Measurements from ENCODE around the gene CER1.

The CER1 gene

DNA sequence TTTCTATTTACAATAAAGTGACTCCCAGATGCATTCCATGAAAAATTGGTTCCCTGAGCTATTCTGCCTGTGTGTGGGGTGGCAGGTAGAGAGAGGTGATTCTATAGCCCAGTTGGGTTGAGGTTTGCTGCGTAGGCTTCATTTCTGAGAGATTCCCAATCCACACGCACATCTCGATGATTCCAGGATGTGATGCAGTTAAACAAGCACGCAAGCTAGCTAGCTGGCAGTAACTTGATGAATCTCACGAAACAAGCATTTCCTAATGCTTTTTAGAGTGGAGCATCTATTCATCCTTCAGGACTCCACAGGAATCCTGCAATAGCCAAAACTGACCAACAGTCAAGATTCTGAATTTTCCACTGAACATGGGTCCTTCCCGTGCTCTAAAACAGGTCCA lies 43.8 kb upstream of the CER1 start:
- Histone ChIP-seq H3K4me2 (no peak overlapping the region), H2AFZ (ENCODE audit: low read depth) (no peak overlapping the region), H3K9ac (no peak overlapping the region), H3K36me3 (ENCODE audit: insufficient read depth) (no peaks in the 10 kb centered on the region), H3K4me1 (ENCODE audit: low read depth, poor library complexity, severe bottlenecking) (no peaks in the 10 kb centered on the region), H4K20me1 (ENCODE audit: insufficient read depth) (no peaks in the 10 kb centered on the region), H3K27ac (no peak overlapping the region), H3K4me3 (IDR thresholded peaks at IDR 0.05; ENCODE audit: insufficient read depth, low read depth, low read length) (no peak overlapping the region), H3K27me3 (ENCODE audit: insufficient read depth, low read depth) (no peaks in the 10 kb centered on the region), H3K79me2 (ENCODE audit: insufficient read depth, low read depth) (no peaks in the 10 kb centered on the region)
- TF ChIP-seq, protein P1, sequence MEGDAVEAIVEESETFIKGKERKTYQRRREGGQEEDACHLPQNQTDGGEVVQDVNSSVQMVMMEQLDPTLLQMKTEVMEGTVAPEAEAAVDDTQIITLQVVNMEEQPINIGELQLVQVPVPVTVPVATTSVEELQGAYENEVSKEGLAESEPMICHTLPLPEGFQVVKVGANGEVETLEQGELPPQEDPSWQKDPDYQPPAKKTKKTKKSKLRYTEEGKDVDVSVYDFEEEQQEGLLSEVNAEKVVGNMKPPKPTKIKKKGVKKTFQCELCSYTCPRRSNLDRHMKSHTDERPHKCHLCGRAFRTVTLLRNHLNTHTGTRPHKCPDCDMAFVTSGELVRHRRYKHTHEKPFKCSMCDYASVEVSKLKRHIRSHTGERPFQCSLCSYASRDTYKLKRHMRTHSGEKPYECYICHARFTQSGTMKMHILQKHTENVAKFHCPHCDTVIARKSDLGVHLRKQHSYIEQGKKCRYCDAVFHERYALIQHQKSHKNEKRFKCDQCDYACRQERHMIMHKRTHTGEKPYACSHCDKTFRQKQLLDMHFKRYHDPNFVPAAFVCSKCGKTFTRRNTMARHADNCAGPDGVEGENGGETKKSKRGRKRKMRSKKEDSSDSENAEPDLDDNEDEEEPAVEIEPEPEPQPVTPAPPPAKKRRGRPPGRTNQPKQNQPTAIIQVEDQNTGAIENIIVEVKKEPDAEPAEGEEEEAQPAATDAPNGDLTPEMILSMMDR (conservative IDR thresholded peaks at IDR 0.05; ENCODE audit: low read depth, low read length) = no peak

- TF ChIP-seq, protein P1 (conservative IDR thresholded peaks at IDR 0.05; ENCODE audit: low read depth, low read length) = no peak
- Histone ChIP-seq H3K9ac (no peak overlapping the region), H3K79me2 (ENCODE audit: insufficient read depth, low read depth) (no peaks in the 10 kb centered on the region), H2AFZ (ENCODE audit: low read depth) (no peak overlapping the region), H4K20me1 (ENCODE audit: insufficient read depth) (no peaks in the 10 kb centered on the region), H3K4me2 (no peak overlapping the region), H3K4me3 (IDR thresholded peaks at IDR 0.05; ENCODE audit: insufficient read depth, low read depth, low read length) (no peak overlapping the region), H3K36me3 (ENCODE audit: insufficient read depth) (no peaks in the 10 kb centered on the region), H3K27me3 (ENCODE audit: insufficient read depth, low read depth) (no peaks in the 10 kb centered on the region), H3K27ac (no peak overlapping the region), H3K4me1 (ENCODE audit: low read depth, poor library complexity, severe bottlenecking) (no peaks in the 10 kb centered on the region)
Measured at GRCh38 chr9:14761584-14761983, 39.1 kb upstream of the CER1 start.

GRCh38 chr9:14760060-14760459 lies 37.5 kb upstream of the CER1 start:
- Histone ChIP-seq H3K79me2 (ENCODE audit: insufficient read depth, low read depth) (no peaks in the 10 kb centered on the region), H3K4me3 (IDR thresholded peaks at IDR 0.05; ENCODE audit: insufficient read depth, low read depth, low read length) (no peak overlapping the region), H3K27ac (no peak overlapping the region), H3K9ac (no peak overlapping the region), H3K4me1 (ENCODE audit: low read depth, poor library complexity, severe bottlenecking) (no peaks in the 10 kb centered on the region), H3K4me2 (no peak overlapping the region), H2AFZ (ENCODE audit: low read depth) (no peak overlapping the region), H3K36me3 (ENCODE audit: insufficient read depth) (no peaks in the 10 kb centered on the region), H3K27me3 (ENCODE audit: insufficient read depth, low read depth) (no peaks in the 10 kb centered on the region), H4K20me1 (ENCODE audit: insufficient read depth) (no peaks in the 10 kb centered on the region)
- TF ChIP-seq, protein P1 (conservative IDR thresholded peaks at IDR 0.05; ENCODE audit: low read depth, low read length) = no peak

- H4K20me1 ChIP-seq (ENCODE audit: insufficient read depth) = no peaks in the 10 kb centered on the region
Measured at GRCh38 chr9:14756291-14756690, 33.8 kb upstream of the CER1 start.

More at GRCh38 chr9:14756291-14756690, 33.8 kb upstream of the CER1 start:
- Histone ChIP-seq H2AFZ (ENCODE audit: low read depth) (no peak overlapping the region), H3K4me1 (ENCODE audit: low read depth, poor library complexity, severe bottlenecking) (no peaks in the 10 kb centered on the region), H3K4me3 (IDR thresholded peaks at IDR 0.05; ENCODE audit: insufficient read depth, low read depth, low read length) (no peak overlapping the region), H3K27ac (no peak overlapping the region), H3K9ac (no peak overlapping the region), H3K36me3 (ENCODE audit: insufficient read depth) (no peaks in the 10 kb centered on the region), H3K79me2 (ENCODE audit: insufficient read depth, low read depth) (no peaks in the 10 kb centered on the region), H3K27me3 (ENCODE audit: insufficient read depth, low read depth) (no peaks in the 10 kb centered on the region), H3K4me2 (no peak overlapping the region)
- TF ChIP-seq, protein P1 (conservative IDR thresholded peaks at IDR 0.05; ENCODE audit: low read depth, low read length) = no peak
